Subcutaneous abdominal adipose tissue (tissue), 5 donors: ENCODE measurements around the gene ELMO2.
"Not testable (repeated sequence)": the region's sequence is repeated elsewhere in the genome, so short reads cannot be mapped to it uniquely, and the experiment has no call there.

Experiments
- H3K27ac ChIP-seq: one replicate; pipeline ENCODE4 v1.7.0; 2013; ENCODE audit warnings: low read depth, mild to moderate bottlenecking, inconsistent platforms, low read length, moderate library complexity
- H3K27me3 ChIP-seq, 5 donors: one replicate each; pipeline ENCODE4 v1.7.0; 2013; ENCODE audit warnings: low read length in 5 of 5, inconsistent platforms in 1 of 5; ENCODE audit not compliant: control insufficient read depth in 5 of 5, insufficient read depth in 4 of 5
- H3K36me3 ChIP-seq, 5 donors: one replicate each; pipeline ENCODE4 v1.7.0; 2013; ENCODE audit warnings: low read length in 5 of 5; ENCODE audit not compliant: control insufficient read depth in 5 of 5, insufficient read depth in 5 of 5
- H3K4me1 ChIP-seq, 5 donors: one replicate each; pipeline ENCODE4 v1.7.0; 2013; ENCODE audit warnings: low read length in 5 of 5, mild to moderate bottlenecking in 3 of 5, moderate library complexity in 1 of 5; ENCODE audit not compliant: control insufficient read depth in 5 of 5, insufficient read depth in 5 of 5
- H3K4me3 ChIP-seq, 5 donors: one replicate each; pipeline ENCODE4 v1.7.0; 2013; ENCODE audit warnings: low read length in 5 of 5, low read depth in 1 of 5
- H3K9ac ChIP-seq, 5 donors: one replicate each; pipeline ENCODE4 v1.7.0; 2013; ENCODE audit warnings: low read length in 5 of 5, mild to moderate bottlenecking in 4 of 5, moderate library complexity in 3 of 5
- H3K9me3 ChIP-seq, 5 donors: one replicate each; pipeline ENCODE4 v1.7.0; 2013; ENCODE audit warnings: low read length in 5 of 5; ENCODE audit not compliant: control insufficient read depth in 5 of 5
- donor health status: healthy.
- donor health status: healthy.
- donor health status: healthy.
- donor health status: healthy.
- donor health status: healthy.

ELMO2 gene

GRCh38 chr20:46396052-46396740, 10.2 kb downstream of the ELMO2 start:
- Histone ChIP-seq H3K4me3 (no peak overlapping the region), H3K9ac (no peak overlapping the region), H3K36me3 (peaks cover 21 to 56% (median 43%) of the 10 kb centered on the region in 5 donors), H3K4me1 (peaks cover 19 to 54% (median 45%) of the 10 kb centered on the region in 5 donors), H3K9me3 (no peaks in the 10 kb centered on the region), H3K27ac (no peak overlapping the region), H3K27me3 (no peaks in the 10 kb centered on the region)

DNA sequence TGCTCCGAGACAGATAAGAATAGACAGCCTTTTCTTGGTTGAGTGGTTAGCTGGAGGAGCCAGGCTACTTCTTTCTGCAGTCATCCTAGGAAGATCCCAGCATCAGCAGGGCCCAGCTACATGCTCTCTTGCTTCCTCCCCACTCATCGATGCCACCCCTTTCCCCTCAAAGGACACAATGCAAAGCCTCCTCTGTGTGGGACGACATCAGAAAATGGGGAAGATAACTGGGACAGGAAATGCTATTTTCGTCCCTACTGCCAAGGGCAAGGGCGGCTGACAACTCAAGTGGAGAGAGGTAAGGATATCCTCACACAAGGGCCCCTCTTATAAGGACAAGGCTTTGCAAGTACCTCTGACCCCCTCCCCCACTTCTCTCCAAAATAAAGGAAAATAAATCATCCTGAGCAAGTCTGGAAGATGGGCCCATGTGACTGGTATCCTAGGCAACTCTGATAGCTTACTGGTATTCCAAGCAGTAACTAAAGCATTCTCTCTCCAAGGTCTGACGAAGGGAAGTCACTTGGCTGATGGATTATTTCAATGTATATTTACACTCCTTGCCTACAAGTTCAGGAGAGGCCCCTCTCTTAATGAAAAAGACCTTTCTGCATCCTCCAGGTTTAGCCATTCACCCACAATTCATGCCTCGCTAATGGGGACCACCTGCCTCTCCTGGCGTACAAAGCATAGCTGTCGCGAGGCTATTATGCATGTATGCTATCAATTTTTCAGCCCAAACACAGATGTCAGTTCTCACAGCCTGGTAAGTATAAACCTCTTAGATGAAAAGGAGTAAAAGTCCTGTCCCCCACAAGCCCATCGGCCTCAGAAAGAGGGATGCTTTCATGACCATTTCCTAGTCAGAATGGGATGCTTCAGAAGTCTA, 11.3 kb downstream of the ELMO2 start:
- Histone ChIP-seq H3K9me3 (no peaks in the 10 kb centered on the region), H3K27me3 (no peaks in the 10 kb centered on the region), H3K36me3 (peaks cover 21 to 67% (median 51%) of the 10 kb centered on the region in 5 donors), H3K27ac (no peak overlapping the region), H3K9ac (no peak overlapping the region), H3K4me1 (peaks cover 9 to 43% (median 34%) of the 10 kb centered on the region in 5 donors), H3K4me3 (no peak overlapping the region)

DNA sequence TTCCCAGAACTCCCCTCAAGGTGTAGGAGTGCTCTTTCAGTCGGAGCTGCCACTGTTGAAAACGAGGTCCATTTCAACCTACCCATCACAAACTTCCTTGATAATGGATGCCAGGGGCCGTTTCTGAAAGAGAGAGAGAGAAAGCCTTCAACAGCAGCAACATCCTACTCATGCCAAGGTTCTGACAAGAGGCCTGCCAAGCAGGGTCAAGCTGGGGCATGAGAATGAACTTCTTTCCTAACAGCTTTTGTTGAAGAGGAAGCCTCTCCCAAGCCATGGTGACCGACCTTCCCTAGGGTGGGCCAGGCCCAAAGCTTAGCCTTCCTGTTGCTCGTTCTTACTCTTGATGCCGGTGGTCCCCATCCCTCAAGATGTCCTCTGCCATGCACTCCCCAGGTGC, 12.4 kb downstream of the ELMO2 start:
- H3K27me3 ChIP-seq = no peaks in the 10 kb centered on the region
- no peak overlapping the region for H3K9ac ChIP-seq
- H3K4me3 ChIP-seq = no peak overlapping the region
- peaks cover 0 to 31% (median 22%) of the 10 kb centered on the region in 5 donors for H3K4me1 ChIP-seq
- peaks cover 21 to 73% (median 55%) of the 10 kb centered on the region in 5 donors for H3K36me3 ChIP-seq
- H3K27ac ChIP-seq = no peak overlapping the region
- H3K9me3 ChIP-seq = no peaks in the 10 kb centered on the region

- H3K4me1 ChIP-seq = peaks cover 0 to 4% (median under 1%) of the 10 kb centered on the region in 5 donors
- H3K27ac ChIP-seq = no peak overlapping the region
- H3K4me3 ChIP-seq = no peak overlapping the region
- no peak overlapping the region for H3K9ac ChIP-seq
- H3K36me3 ChIP-seq = peaks cover 44 to 94% (median 87%) of the 10 kb centered on the region in 5 donors
- no peaks in the 10 kb centered on the region for H3K27me3 ChIP-seq
- no peaks in the 10 kb centered on the region for H3K9me3 ChIP-seq
Measured at GRCh38 chr20:46388937-46389336, 17.5 kb downstream of the ELMO2 start.

DNA sequence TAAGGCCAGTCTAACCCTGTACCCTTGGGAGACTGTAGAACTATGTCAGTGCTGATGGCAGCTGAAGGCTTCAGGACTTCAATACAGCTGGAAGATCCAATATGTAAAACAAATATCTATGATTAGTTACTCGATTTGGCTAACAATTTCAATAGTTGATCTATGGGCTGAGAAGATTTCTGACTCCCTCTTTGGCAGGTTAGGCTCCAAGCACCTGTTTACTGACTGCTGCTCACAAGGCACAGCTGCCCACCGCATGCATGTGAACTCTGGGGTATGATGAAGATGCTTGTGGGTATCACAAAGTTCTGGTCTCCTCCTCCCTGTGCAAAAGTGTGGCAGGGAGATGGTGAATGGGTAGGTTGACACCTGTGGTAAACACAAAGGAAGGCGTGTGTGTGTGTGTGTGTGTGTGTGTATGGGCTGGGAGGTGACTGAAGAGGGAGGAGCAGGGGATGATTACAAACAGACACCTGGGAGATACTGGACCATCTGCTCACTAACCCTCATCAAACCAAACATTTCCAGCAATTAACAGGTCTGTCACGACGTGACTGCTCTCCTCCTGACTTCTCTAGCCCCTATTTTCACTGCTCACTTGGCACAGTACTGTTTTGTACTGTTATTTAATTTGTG, 18.1 kb downstream of the ELMO2 start:
- H3K36me3 ChIP-seq = peaks cover 44 to 94% (median 86%) of the 10 kb centered on the region in 5 donors
- no peaks in the 10 kb centered on the region for H3K9me3 ChIP-seq
- H3K27ac ChIP-seq = no peak overlapping the region
- H3K9ac ChIP-seq = no peak overlapping the region
- no peak overlapping the region for H3K4me3 ChIP-seq
- H3K4me1 ChIP-seq = no peaks in the 10 kb centered on the region
- no peaks in the 10 kb centered on the region for H3K27me3 ChIP-seq

DNA sequence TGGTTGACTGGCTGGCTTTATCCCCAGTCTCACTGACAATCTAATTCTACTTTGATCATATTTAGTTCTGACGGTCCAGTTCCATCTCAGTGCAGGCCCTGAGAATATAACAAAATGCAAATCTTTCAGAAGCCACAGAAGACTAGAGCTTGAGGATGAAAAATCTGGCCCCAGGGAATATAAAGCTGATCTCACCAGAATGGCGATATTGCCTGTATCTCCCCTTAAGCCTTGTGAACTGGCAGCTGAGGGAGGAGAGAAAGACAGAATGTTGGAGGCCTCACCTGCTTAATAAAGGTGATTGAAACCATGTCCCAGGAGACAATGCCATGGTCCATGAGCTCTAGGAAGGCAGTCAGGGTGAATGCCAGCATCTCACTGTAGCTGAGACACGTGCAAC, 19.4 kb downstream of the ELMO2 start:
- H3K9me3 ChIP-seq, H3K9ac ChIP-seq, H3K4me1 ChIP-seq, H3K27ac ChIP-seq, H3K27me3 ChIP-seq, H3K4me3 ChIP-seq: not testable (repeated sequence)
- peaks cover 42 to 94% (median 86%) of the 10 kb centered on the region in 5 donors for H3K36me3 ChIP-seq

DNA sequence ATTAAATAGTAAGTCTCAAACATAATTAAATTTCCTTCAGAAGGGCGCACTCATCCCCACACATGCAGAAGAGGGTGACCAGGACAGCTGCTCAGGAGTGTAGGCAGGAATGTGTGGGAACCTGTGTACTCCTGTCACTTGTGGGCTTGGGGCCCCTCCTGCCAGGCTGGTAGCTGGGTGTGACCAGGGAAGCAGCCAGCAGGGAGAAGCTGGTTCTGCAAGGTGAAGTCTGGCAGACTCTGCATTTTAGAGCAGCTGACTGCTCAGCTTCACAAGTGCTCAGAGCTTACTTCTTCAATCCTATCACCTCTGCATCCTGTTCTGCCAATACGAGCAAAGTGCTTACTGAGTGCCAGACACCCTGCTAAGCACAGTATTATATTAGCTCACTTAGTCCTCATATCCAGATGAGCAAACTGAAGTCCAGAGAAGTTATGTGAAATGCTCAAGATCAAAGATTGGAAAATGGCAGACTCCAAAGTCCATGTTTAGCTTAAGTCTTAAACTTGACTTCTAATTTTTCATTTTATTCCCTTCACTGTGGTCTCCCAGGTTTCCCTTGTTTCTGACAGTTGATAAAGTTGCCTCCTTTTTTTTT, 27.9 kb downstream of the ELMO2 start:
- no peak overlapping the region for H3K27ac ChIP-seq
- H3K4me1 ChIP-seq = no peaks in the 10 kb centered on the region
- H3K27me3 ChIP-seq = no peaks in the 10 kb centered on the region
- no peak overlapping the region for H3K4me3 ChIP-seq
- H3K9me3 ChIP-seq = no peaks in the 10 kb centered on the region
- no peak overlapping the region for H3K9ac ChIP-seq
- H3K36me3 ChIP-seq = peaks cover 39 to 98% (median 93%) of the 10 kb centered on the region in 5 donors

DNA sequence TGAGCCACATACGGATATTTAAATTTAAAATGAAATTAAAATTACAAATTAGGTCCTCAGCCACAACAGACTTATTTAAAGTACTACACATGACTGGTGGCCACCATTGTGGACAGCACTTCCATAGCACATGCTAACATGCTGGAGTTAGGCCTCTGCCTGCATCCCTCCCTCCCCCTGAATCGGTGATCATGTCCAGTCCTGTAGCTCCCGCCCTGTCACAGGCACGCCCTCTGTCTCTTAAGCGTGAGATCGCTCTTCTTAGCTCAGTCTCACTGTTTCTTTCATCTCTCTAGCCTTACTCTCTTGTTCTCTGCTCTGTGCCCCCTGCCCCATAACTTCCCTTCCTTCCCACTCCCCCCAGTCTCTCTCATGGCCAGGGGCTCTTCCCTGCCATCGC, 28.9 kb downstream of the ELMO2 start:
- Histone ChIP-seq H3K4me1 (peaks cover 0 to 1% (median 0%) of the 10 kb centered on the region in 5 donors), H3K9me3 (no peaks in the 10 kb centered on the region), H3K36me3 (peaks cover 29 to 98% (median 93%) of the 10 kb centered on the region in 5 donors), H3K4me3 (no peak overlapping the region), H3K27me3 (no peaks in the 10 kb centered on the region), H3K27ac (no peak overlapping the region), H3K9ac (no peak overlapping the region)

- Histone ChIP-seq H3K9ac (no peak overlapping the region), H3K27ac (no peak overlapping the region)
Measured at GRCh38 chr20:46376196-46376785, 30.1 kb downstream of the ELMO2 start.

More at GRCh38 chr20:46376196-46376785, 30.1 kb downstream of the ELMO2 start:
- H3K9me3 ChIP-seq = no peaks in the 10 kb centered on the region
- peaks cover 1 to 11% (median 6%) of the 10 kb centered on the region in 5 donors for H3K4me1 ChIP-seq
- no peak overlapping the region for H3K4me3 ChIP-seq
- H3K36me3 ChIP-seq = peaks cover 22 to 98% (median 92%) of the 10 kb centered on the region in 5 donors
- no peaks in the 10 kb centered on the region for H3K27me3 ChIP-seq
